Neuron (in vitro differentiated cells): ENCODE results near the gene HDLBP.
"Not testable (repeated sequence)": the region's sequence is repeated elsewhere in the genome, so short reads cannot be mapped to it uniquely, and the experiment has no call there.

ENCODE experiments used
- H2AFZ ChIP-seq: one replicate; pipeline ENCODE4 v1.6.1; 2013; ENCODE audit warnings: low read depth, mild to moderate bottlenecking, inconsistent platforms, low read length, moderate library complexity
- H3K27me3 ChIP-seq: one replicate; pipeline ENCODE4 v1.6.1; 2013; ENCODE audit warnings: low read length; ENCODE audit not compliant: insufficient read depth
- H3K36me3 ChIP-seq: one replicate; pipeline ENCODE4 v1.6.1; 2013; ENCODE audit warnings: low read length; ENCODE audit not compliant: insufficient read depth
- H3K4me1 ChIP-seq: one replicate; pipeline ENCODE4 v1.6.1; 2013; ENCODE audit warnings: low read length; ENCODE audit not compliant: insufficient read depth
- H3K4me3 ChIP-seq: 2 replicates; pipeline ENCODE4 v1.5.1; 2013; ENCODE audit warnings: mild to moderate bottlenecking, low read length, moderate library complexity
- H3K9me3 ChIP-seq: one replicate; pipeline ENCODE4 v1.6.1; 2013; ENCODE audit warnings: low read length

Gene HDLBP

GRCh38 chr2:241291977-241292376 lies 23.5 kb downstream of the HDLBP start:
- Histone ChIP-seq H3K36me3 (peaks cover 4% of the 10 kb centered on the region), H3K27me3 (no peaks in the 10 kb centered on the region), H3K9me3 (peaks cover 2% of the 10 kb centered on the region), H2AFZ (no peak overlapping the region), H3K4me1 (no peaks in the 10 kb centered on the region), H3K4me3 (no peak overlapping the region)

DNA sequence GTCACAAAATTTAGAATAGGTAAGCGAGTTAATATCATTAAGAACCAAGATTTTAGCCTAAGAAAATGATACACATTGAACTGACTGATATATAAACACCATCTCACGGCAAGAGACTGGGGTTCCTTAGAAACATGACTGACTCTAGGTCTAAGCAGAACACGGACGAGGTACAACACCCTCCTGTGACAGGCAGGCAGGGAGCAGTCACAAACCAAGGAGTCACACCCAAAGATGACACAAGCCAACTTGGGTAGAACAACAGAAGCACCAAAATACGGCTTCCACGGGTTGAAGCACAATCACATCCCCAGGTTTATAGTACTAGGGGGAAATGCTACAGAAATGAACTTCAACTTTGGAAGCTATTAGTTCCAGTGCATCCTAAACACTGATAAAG lies 24.3 kb downstream of the HDLBP start:
- H2AFZ ChIP-seq: no peak overlapping the region
- H3K4me3 ChIP-seq: no peak overlapping the region
- peaks cover 4% of the 10 kb centered on the region for H3K36me3 ChIP-seq
- no peaks in the 10 kb centered on the region for H3K4me1 ChIP-seq
- no peaks in the 10 kb centered on the region for H3K9me3 ChIP-seq
- no peaks in the 10 kb centered on the region for H3K27me3 ChIP-seq

- Histone ChIP-seq H2AFZ (no peak overlapping the region), H3K4me1 (no peaks in the 10 kb centered on the region), H3K36me3 (peaks cover 4% of the 10 kb centered on the region), H3K27me3 (no peaks in the 10 kb centered on the region), H3K9me3 (no peaks in the 10 kb centered on the region), H3K4me3 (no peak overlapping the region)
Observed at GRCh38 chr2:241289597-241289996, 25.9 kb downstream of the HDLBP start.

GRCh38 chr2:241289053-241289452 lies 26.4 kb downstream of the HDLBP start:
- H3K4me1 ChIP-seq: no peaks in the 10 kb centered on the region
- H2AFZ ChIP-seq: no peak overlapping the region

GRCh38 chr2:241288324-241288888 lies 27.1 kb downstream of the HDLBP start:
- Histone ChIP-seq H3K9me3 (no peaks in the 10 kb centered on the region), H3K4me3 (no peak overlapping the region), H3K27me3 (no peaks in the 10 kb centered on the region), H2AFZ (no peak overlapping the region), H3K4me1 (no peaks in the 10 kb centered on the region), H3K36me3 (peaks cover 4% of the 10 kb centered on the region)

More at GRCh38 chr2:241289053-241289452, 26.4 kb downstream of the HDLBP start:
- no peaks in the 10 kb centered on the region for H3K27me3 ChIP-seq
- peaks cover 4% of the 10 kb centered on the region for H3K36me3 ChIP-seq
- no peaks in the 10 kb centered on the region for H3K9me3 ChIP-seq
- H3K4me3 ChIP-seq: no peak overlapping the region

DNA sequence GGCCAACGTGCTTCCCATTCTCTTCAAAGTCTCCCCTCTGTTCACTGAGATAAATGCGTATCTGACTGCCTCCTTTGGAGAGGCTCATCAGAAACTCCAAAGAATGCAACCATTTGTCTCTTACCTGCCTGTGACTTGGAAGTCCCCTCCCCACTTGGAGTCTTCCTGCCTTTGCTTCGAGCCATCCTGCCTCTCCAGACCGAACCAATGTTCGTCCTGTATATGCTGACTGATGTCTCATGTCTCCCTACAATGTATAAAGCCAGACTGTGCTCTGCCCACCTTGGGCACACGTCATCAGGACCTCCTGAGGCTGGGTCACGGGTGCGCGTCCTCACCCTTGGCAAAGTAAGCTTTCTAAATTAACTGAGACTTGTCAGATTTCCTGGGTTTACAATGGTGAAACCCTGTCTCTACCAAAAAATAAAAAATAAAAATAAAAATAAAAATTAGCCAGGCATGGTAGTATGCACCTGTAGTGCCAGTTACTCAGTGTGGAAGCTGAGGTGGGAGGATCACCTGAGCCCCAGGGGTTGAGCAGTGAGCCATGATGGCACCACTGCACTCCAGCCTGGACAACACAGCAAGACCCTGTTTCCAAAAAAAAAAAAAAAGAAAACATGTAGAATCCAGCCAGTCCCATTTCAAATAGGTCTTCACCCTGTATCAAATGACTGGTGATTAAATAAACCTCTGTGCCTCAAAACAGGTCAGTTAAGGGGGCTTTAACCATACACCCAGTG lies 29.0 kb downstream of the HDLBP start:
- Histone ChIP-seq H3K9me3 (no peaks in the 10 kb centered on the region), H2AFZ (no peak overlapping the region), H3K4me1 (no peaks in the 10 kb centered on the region), H3K36me3 (peaks cover 4% of the 10 kb centered on the region), H3K27me3 (no peaks in the 10 kb centered on the region), H3K4me3 (no peak overlapping the region)

- no peak overlapping the region for H2AFZ ChIP-seq
- no peak overlapping the region for H3K4me3 ChIP-seq
- H3K9me3 ChIP-seq: no peaks in the 10 kb centered on the region
- peaks cover 4% of the 10 kb centered on the region for H3K36me3 ChIP-seq
- no peaks in the 10 kb centered on the region for H3K4me1 ChIP-seq
- H3K27me3 ChIP-seq: no peaks in the 10 kb centered on the region
Observed at GRCh38 chr2:241285596-241285995, 29.9 kb downstream of the HDLBP start.

GRCh38 chr2:241282555-241282954 lies 32.9 kb downstream of the HDLBP start:
- H3K4me3 ChIP-seq: no peak overlapping the region
- no peaks in the 10 kb centered on the region for H3K36me3 ChIP-seq
- no peaks in the 10 kb centered on the region for H3K27me3 ChIP-seq
- no peak overlapping the region for H2AFZ ChIP-seq
- no peaks in the 10 kb centered on the region for H3K4me1 ChIP-seq
- no peaks in the 10 kb centered on the region for H3K9me3 ChIP-seq

- Histone ChIP-seq H3K36me3 (no peaks in the 10 kb centered on the region), H3K27me3 (no peaks in the 10 kb centered on the region)
Observed at GRCh38 chr2:241280291-241280690, 35.2 kb downstream of the HDLBP start.

DNA sequence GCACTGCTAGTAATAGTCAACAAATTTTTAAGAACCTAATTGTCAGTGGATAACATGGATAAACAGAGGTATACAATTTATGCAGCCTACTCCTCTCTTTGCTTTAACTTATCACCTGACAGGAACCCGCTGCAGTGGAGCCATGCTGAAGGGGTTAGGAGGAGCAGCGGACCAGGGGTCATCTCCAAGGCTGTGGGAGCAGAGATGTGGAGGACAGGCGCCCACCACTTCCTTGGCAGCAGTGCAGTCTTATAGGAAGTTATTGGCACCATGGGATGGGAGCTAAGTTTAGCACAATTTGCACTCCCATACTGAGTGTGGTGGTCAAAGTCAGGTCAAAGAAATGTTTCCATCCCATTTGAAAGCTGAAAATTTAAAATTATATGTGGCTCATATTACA lies 35.6 kb downstream of the HDLBP start:
- H3K36me3 ChIP-seq: no peaks in the 10 kb centered on the region
- H3K9me3 ChIP-seq: no peaks in the 10 kb centered on the region
- H3K4me3 ChIP-seq: no peak overlapping the region
- no peaks in the 10 kb centered on the region for H3K4me1 ChIP-seq
- H3K27me3 ChIP-seq: no peaks in the 10 kb centered on the region
- no peak overlapping the region for H2AFZ ChIP-seq

More at GRCh38 chr2:241280291-241280690, 35.2 kb downstream of the HDLBP start:
- no peaks in the 10 kb centered on the region for H3K9me3 ChIP-seq
- H2AFZ ChIP-seq: no peak overlapping the region
- no peak overlapping the region for H3K4me3 ChIP-seq
- H3K4me1 ChIP-seq: no peaks in the 10 kb centered on the region

DNA sequence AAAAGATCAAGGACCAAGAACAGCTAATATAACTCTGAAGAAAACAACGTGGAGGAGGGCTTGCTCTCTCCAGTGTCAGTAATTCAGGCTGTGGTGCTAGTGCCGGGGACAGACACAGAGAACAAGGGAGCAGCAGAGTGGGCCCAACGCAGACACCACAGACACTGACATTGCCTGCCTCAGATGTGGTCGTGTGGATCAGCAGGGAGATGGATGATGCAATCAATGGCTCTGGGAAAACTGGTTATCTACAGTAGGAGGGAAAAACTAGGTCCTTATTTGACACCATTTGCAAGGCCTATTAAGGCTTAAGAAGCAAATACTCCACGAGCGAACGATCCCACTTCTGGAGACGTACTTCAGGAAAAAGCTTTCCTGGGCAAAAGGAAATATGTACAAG lies 36.1 kb downstream of the HDLBP start:
- Histone ChIP-seq H3K4me1 (no peaks in the 10 kb centered on the region), H3K36me3 (no peaks in the 10 kb centered on the region), H3K4me3 (no peak overlapping the region), H2AFZ (no peak overlapping the region), H3K27me3 (no peaks in the 10 kb centered on the region), H3K9me3 (no peaks in the 10 kb centered on the region)

DNA sequence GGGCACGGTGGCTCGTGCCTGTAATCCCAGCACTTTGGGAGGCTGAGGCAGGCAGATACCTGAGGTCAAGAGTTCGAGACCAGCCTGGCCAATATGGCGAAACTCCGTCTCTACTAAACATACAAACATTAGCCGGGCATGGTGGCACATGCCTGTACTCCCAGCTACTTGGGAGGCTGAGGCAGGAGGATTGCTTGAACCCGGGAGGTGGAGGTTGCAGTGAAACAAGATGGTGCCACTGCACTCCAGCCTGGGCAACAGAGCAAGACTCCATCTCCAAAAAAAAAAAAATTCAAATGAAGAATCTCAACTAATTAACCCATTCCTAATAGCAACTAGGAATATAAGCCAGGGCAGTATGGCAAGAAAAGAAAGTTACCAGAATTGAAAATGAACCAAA lies 37.2 kb downstream of the HDLBP start:
- H3K9me3 ChIP-seq, H3K4me1 ChIP-seq, H3K4me3 ChIP-seq, H3K27me3 ChIP-seq, H2AFZ ChIP-seq, H3K36me3 ChIP-seq: not testable (repeated sequence)

- no peaks in the 10 kb centered on the region for H3K27me3 ChIP-seq
- H2AFZ ChIP-seq: no peak overlapping the region
- no peak overlapping the region for H3K4me3 ChIP-seq
- peaks cover 8% of the 10 kb centered on the region for H3K4me1 ChIP-seq
- H3K36me3 ChIP-seq: no peaks in the 10 kb centered on the region
- no peaks in the 10 kb centered on the region for H3K9me3 ChIP-seq
Observed at GRCh38 chr2:241275910-241276309, 39.6 kb downstream of the HDLBP start.

- H3K4me3 ChIP-seq: no peak overlapping the region
- H3K9me3 ChIP-seq: no peaks in the 10 kb centered on the region
- no peaks in the 10 kb centered on the region for H3K27me3 ChIP-seq
- H2AFZ ChIP-seq: no peak overlapping the region
- H3K4me1 ChIP-seq: peaks cover 8% of the 10 kb centered on the region
- H3K36me3 ChIP-seq: no peaks in the 10 kb centered on the region
Observed at GRCh38 chr2:241275504-241275903, 40.0 kb downstream of the HDLBP start.
